GM18502 (cell line): ENCODE measurements around the gene UFSP1.

ENCODE experiments used
- ATAC-seq: cut with Tn5 transposase; IDR thresholded peaks from one replicate; pipeline ENCODE4 v1.9.1; 2021; ENCODE audit warnings: mild to moderate bottlenecking; ENCODE audit not compliant: unreplicated experiment, poor library complexity

Gene UFSP1

DNA sequence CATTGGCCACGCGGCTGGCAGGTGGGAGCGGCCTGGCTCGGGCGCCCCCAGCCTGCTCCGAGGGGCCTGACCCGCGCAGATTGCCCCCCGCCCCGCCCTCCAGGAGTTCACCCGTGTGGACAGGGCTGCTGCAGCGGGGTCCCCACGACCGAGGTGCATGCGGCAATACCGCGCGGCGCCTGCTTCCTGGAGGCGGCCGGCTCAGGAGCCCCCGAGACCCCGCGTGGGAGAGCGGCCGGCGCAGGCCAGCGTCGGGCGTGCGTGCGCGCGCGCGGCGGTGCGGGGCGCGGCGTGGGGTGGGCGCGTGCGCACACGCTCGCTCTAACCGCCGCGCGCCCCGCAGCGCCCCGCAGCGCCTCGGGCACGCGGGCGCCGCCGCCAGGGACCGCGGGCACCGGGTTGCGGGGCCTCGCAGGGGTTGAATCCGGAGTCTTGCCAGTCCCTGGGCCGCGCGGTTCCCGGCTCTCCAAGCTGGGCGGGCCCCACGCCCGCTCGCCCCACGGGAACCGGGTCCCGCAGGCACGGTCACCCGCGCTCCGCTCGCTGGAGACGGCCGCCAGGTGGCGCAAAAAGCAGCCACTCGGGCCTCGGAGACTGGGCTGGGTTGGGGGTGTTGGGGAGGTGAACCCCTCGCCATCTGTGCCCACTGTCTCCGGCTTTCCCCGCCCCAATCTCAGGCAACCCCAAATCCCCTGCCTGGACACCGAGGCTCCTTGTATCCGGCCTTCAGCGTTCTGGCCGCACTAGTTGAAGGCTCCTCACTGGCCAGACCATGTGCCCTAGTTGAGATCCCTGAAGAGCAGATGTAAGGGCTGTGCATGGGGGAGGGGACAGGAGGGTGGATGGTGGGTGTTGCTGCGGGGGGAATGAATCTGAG lies 7.5 kb upstream of the UFSP1 start:
- ATAC-seq = no peak

DNA sequence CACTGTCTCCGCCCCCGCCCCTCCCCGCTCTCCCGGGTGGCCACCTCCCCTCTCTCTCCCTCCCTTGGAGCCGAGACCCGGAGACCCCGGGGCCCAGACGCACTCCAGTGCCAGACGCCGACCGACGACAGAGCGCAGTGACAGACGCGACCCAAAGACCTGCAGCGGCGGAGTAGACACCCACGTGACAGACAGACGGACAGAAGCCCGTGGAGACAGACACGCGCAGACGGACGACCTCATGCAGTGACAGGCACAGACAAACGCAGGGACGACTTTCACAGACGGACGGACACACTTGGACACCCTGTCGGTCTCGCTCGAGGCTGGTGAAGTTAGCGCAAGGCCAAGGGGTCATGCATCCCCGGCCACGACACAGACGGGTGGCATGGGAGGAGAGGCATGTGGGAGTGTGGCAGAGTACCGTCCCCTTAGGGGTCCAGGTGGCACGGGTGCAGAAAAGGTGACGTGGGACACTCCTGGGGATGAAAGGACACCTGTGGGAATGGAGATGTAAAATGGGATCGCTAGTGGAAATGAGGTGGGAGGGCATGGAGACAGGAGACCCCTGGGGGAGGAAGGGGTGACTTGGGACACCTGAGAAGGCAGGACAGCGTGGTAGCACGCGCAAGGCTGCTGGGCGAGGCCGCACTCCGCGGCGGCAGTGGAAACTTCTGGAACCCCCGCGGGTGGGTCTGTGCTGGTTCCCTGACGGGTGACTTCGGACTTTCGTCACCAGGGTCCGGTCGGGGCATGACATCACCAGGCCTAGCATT lies 6.6 kb upstream of the UFSP1 start:
- no peak for ATAC-seq

DNA sequence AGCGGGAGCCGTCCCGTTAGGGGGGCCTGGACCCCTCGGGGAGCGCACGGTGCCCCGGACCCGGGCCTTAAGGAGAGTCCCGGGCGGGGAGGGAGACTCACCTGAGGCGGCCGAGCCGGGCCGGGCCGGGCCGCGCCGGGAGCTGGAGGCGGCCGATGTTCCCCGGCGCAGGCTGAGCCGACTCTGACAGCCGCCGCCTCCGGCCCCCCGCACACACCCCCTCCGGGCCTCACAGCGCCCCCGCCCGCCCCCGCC lies 6.1 kb upstream of the UFSP1 start, which contains the start of gene ACHE:
Gene ACHE (minus strand): TSS at position 188 of the 255 bp plus-strand sequence. CDS start 1,656 bp downstream, outside the sequence.
- no peak for ATAC-seq

DNA sequence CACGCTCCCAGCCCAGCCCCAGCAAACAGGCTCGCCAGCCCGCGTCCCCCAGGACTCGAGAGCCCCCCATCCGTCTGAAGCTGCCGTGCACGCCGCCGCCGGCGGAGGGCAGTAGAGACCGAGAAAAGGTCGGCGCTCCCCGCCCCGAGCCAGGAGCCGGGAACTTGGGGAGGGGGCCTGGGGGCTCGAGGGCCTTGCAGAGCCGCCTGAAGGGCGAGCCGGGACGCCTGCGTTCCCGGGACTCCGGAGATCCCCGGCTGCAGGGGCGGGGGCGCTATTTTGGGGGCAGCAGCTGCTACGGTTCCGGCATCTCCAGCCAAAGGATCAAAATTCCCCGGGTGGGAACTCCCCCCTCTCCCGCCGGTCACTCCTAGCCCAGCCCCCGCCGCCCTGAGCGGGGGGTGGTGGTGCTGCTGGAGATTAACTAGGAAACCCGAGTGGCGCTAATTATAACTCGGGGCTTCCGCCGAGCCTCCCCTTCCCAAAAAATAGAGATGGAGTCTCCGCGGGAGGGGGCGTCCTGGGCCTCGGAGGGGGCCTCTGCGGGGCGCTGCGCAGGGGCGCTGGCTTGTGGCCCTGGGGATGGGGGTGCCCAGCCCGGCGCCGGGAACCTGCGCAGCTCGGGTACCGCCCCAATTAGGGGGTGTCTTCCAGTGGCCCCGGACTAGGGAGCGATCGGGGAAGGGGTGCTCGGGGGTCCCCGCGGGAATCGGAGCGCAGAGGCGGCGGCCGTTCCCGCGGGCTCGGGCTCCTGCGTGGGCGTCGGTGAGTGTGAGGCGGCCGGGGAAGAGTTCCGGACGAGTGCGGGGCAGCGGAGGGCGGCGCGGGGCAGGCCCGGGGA lies 5.6 kb upstream of the UFSP1 start:
- no peak for ATAC-seq

DNA sequence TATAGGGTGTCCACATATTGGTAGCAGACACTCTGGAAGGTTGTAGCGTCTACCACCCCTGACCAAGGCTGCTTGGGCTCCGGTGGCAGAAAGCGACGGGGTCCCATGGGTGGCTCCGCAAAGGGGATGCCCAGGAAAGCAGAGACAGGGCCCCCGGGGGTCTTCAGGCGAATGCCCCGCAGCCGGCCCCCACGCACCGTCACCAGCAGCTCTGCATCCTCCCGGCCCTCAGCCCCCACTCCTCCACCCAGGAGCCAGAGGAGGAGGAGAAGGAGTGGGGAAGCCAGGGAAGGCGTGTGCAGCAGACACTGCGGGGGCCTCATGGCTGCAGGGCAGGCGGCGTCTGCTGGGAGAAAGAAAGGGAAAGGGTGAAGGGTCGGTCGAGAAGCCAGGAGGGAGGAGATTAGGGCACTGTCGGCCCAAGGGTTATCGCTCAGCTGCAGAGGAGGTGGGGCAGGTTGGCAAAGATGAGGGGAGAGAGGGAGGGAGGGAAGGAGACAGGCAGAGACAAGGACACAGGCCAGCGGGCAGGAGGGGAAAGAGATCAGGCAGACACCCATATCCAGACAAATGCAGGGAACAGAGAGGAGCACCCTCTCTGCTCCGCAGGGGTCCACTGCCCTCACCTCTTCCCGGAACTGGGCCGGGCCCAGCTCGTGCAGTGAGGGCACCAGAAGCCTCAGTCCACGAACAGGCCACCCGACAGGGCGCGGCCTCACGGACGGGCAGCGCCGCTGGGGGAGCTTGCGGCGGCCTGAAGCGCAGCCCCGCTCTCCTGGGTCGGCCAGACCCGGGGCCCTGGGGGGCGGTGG lies 4.6 kb upstream of the UFSP1 start:
- no peak for ATAC-seq

DNA sequence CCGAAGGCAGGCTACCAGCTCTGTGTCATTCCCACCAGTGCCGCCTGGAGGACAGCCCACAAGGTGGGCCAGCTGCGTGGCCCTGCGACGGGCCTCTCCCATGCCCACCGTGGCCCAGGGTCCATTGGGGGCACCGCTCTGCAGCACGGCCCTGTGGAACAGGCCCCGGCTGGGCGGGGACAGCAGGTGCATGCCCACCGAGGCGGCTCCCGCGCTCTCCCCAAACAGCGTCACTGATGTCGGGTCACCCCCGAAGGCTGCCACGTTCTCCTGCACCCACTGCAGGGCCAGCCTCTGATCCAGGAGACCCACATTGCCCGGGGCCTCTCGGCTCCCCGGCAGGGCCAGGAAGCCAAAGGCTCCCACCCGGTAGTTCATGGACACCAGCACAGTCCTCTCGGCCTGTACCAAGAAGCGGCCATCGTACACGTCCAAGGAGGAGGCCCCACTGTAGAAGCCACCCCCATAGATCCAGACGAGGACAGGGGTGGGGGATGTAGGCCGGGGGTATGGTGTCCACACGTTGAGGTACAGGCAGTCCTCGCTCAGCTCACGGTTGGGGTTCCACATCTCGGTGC lies 3.9 kb upstream of the UFSP1 start:
- no peak for ATAC-seq

DNA sequence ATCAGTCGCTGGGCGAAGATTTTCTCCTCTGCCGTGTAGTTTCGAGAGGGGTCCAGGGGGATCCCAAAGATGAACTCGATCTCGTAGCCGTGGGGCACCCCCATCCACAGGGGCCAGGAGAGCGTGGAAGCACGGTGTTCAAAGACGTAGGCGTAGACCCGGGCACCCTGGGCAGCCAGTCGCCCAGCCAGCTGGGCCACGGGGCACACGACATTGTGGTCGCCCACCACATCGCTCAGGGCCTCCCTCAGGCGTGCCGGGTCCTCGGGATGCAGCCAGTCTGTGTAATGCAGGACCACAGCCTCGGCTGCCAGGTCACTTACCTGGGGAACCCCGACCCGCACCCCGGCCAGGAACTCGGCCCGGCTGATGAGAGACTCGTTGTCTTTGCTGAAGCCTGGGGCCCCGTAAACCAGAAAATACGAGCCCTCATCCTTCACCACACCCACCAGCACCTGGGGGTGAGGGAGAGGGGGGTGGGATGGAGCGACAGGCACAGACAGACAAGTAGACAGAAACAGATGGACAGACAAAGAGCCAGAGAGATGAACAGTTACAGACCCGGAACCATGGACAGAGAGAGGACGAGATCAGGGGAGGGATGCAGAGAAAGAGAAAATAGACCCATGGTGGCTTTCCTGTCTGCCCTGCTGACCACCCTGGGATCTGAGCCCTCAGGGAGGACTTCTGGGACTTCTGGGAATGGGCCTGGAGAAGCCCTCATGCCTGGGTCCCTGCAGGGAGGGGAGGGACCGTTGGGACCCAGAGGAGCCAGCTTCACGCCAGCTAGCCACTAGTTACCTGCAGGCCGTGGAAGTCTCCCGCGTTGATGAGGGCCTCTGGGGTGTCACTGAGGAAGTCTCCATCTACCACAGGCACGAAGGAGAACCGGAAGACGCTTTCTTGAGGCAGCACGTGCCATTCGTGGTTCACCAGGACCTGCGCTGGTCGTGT lies 3.1 kb upstream of the UFSP1 start:
- ATAC-seq = no peak

DNA sequence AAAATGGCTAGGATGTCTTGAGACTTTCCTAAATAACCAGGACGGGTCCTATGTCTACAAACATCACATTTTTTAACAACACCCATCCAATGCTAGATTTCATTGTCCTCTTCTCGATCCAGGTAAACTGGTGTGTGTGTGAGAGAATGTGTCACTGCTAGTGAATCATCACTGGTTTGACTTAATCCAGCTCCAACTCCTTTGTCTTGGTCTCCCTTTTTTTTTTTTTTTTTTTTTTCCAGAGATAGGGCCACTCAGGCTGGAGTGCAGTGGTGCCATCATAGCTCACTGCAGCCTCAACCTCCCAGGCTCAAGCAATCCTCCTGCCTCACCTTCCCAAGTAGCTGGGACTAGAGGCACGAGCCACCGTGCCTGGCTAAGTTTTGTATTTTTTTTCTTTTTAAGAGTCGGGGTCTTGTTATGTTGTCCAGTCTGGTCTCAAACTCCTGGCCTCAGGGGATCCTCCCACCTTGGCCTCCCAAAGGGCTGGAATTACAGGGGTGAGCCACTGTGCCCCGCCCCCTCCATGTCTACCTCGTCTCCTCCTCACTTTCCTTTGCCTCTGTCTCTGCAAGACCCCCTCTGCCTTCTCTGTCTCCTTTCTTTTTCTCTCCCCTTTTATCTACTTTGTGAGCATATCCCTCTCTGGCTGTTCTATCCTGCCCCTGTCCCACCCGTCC lies 2.2 kb upstream of the UFSP1 start:
- no peak for ATAC-seq

DNA sequence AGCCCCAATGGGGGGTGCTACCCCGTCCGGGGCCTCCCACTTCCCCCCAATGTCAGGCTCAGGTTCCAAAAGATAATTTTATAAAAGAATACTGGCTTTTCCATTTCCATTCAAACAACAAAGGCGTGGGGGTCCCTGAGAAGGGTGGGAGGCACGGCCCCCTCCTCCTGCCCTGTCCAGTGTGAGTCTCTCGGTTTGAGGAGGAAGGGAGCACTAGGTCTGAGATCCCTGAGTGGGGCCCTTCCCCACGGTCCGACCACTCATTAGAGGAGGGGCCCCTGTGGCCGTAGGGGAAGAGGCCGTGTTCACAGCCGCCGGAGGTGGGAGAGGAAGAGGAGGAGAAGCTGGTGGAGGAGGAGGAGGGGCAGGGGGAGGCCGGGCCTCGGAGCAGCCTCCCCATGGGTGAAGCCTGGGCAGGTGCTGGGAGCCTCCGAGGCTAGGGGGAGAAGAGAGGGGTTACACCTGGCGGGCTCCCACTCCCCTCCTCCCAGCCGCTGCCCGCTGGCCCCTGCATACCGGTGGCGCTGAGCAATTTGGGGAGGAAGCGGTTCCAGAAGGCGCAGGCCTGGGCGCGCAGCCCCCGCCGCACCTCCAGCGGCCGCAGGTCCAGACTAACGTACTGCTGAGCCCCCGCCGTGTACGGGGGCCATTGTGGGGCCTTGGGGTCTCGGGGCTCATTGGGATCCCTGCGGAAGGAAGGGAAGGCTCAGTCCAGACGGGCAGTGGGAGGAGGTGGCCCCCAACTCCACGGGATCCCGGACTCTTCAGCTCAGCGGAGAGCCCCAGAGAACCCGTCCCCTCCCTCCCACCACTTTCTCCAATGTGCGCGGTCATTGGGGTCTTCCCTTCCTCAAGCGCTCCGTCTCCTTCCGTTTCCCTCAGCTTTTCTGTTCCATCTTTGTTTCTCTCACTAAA lies 1.4 kb upstream of the UFSP1 start:
- no peak for ATAC-seq

DNA sequence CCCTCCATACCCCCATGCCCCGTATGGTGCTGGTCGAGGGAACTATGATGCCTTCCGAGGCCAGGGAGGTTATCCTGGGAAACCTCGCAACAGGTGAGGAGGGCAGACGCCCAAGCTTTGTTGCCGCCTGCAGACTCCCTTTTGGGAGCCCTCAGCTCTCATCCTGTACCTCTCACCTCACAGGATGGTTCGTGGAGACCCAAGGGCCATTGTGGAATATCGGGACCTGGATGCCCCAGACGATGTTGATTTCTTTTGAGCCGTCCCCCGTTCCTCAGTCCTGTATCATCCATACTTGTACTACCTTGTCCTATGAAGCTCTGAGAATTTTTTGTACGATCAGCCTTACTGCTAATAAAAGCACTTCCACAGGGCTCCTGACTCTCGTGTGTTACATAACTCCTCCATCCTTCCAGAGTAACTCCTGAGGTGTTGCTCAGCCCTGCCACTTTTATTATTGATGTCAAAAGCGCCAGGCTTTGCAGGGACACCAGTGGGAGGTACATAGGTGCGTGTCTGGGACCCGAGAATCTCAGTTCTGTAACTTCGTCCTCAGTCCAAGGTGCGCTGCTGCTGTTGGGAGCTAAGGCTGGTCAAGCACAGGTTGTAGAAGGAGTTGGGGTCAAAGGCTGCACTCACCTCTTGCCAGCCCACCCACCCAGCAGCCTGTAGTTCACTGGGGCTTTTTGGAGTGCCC lies 1.1 kb downstream of the UFSP1 start:
- ATAC-seq = no peak

DNA sequence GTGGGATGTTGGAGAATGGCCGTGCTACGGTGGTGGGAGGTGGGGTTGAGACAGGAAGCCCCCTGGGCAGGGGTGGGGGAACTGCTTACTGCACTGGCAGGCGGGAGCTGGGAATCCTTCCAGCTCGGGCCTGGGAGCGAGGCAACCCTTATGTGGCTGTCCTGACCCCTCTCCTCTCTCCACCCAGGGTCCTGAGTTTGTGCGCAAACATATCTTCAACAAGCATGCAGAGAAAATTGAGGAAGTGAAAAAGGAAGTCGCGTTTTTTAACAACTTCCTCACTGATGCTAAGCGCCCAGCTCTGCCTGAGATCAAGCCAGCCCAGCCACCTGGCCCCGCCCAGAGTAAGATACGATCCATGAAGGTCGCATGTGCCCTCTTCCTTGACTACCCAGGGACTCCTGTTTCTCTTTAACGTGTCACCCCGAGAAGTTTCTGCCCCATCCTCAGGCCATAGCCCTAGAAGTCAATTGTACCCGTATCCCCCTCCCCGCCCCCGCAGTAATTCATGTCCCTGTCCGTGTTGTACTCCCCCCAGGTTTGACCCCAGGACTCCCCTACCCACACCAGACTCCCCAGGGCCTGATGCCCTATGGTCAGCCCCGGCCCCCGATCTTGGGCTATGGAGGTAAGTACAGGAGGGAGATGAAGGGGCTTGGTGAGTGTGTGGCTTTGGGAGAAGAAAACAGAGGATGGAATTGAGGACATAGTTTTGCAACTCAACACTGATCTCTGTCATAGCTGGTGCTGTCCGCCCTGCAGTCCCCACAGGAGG lies 1.8 kb downstream of the UFSP1 start:
- peak; percentile 46 for ATAC-seq

DNA sequence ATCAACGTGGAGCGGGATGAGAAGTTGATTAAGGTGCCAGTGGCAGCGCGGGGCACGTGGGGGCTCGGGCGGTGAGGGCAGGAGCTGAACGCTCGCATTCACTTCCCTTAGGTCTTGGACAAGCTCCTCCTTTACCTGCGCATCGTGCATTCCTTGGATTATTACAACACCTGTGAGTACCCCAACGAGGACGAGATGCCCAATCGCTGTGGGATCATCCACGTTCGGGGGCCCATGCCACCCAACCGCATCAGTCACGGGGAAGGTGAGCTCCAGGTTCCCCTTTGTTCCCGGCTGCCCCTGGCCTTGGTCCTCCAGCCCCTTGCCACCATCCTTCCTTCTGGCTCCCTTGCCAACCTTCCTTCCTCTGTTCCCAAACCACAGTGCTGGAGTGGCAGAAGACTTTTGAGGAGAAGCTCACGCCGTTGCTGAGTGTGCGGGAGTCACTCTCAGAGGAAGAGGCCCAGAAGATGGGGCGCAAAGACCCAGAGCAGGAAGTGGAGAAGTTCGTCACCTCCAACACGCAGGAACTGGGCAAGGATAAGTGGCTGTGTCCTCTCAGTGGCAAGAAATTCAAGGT lies 2.5 kb downstream of the UFSP1 start:
- peak; percentile 0 for ATAC-seq

DNA sequence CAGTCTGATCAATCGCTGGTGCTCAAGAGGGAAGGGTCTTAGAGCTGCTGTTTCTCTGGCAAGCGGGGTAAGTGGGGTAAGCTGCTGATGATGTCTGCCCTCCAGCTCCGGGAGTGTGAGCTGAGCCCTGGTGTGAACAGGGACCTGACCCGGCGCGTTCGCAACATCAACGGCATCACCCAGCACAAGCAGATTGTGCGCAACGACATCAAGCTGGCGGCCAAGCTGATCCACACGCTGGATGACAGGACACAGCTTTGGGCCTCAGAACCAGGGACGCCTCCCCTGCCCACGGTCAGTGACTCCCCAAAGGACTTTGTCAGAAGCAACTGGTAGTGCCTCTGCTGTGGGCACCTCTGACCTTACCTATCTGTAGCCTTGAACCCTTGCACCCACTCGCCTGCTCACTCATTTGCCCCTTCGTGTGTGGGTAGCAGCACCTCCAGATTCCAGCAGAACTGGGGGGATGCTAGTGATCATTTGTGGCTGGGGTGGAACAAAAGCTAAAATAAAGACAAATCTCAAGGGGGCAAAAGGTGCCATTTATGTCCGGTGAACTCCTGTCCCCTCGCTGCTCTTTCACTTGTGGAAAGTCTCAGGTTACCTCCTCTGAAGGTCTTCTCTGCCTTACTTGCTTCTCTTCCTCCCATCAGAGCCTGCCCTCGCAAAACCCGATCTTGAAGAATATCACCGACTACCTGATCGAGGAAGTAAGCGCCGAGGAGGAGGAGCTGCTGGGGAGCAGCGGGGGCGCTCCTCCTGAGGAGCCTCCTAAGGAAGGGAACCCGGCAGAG lies 3.2 kb downstream of the UFSP1 start:
- ATAC-seq = no peak

DNA sequence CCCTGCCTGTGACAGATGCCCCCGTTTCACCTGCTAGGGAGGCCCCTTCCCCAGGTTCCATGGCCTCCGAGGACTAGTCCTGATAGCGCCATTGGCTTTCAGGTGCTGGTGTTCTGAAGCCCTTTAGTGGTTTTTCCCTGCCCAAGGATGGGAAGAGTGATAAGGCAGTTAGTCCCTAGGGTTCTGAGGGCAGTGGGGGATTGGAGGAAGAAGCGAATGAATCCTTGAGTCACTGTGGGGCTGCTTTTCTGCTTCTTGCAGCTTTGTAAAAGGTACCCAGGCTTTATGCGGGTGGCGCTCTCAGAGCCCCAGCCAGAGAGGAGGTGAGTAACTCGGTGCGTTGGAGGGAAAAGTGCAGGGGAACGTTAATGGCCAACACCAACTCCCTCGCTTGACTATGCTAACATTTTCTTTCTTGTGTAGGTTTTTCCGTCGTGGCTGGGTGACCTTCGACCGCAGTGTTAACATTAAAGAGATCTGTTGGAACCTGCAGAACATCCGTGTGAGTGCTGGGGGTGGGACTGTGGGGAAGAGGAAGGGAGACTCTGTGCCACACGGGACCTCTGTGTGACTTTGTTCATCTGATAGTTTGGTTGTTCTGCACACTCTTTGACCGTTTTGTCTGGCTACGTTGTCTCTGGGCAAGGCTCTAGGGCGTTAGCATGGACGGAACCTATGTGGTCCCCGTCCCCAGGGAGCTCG lies 3.9 kb downstream of the UFSP1 start:
- ATAC-seq = no peak
